ENCODE measurements around the gene PTPRF. TPM values are rescaled to one million over a fixed set of nuclear protein-coding genes. Genes with fewer than 3 reads are reported as not detected.

Gene PTPRF
- total RNA-seq, 1 donor from 2014 or later: 145 TPM

DNA sequence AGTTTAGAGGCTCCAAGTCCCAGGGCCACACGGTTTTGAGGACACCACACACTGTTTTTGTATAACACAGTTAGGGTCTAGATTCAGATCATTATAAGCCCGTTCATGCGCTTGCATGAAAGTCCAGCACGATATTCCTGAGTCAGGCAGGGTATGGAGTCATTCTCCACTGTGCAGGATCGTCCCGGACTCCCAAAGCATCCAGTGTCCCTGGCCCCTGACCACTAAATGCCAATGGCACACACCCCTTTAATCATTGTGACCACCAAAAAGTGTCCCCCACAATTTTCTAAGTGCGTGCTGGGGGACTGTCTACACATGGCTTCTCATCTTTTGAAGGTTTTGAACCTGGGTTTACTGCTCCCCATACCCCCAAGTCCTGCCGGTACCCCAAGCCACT, 27.1 kb upstream of the PTPRF start:
- Mint-ChIP-seq H3K4me3 (ENCODE audit: unreplicated experiment) (no peak overlapping the region), H3K36me3 (ENCODE audit: low read depth, unreplicated experiment) (peaks cover 4% of the 10 kb centered on the region), H3K4me1 (ENCODE audit: unreplicated experiment) (no peaks in the 10 kb centered on the region), H3K27ac (ENCODE audit: unreplicated experiment) (no peak overlapping the region), H3K9me3 (ENCODE audit: unreplicated experiment) (no peaks in the 10 kb centered on the region), H3K27me3 (ENCODE audit: unreplicated experiment) (peaks cover 3% of the 10 kb centered on the region)
- TF ChIP-seq, protein P1, sequence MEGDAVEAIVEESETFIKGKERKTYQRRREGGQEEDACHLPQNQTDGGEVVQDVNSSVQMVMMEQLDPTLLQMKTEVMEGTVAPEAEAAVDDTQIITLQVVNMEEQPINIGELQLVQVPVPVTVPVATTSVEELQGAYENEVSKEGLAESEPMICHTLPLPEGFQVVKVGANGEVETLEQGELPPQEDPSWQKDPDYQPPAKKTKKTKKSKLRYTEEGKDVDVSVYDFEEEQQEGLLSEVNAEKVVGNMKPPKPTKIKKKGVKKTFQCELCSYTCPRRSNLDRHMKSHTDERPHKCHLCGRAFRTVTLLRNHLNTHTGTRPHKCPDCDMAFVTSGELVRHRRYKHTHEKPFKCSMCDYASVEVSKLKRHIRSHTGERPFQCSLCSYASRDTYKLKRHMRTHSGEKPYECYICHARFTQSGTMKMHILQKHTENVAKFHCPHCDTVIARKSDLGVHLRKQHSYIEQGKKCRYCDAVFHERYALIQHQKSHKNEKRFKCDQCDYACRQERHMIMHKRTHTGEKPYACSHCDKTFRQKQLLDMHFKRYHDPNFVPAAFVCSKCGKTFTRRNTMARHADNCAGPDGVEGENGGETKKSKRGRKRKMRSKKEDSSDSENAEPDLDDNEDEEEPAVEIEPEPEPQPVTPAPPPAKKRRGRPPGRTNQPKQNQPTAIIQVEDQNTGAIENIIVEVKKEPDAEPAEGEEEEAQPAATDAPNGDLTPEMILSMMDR (IDR thresholded peaks at IDR 0.05; ENCODE audit: unreplicated experiment): no peak
- DNase-seq (ENCODE audit: low spot score): no peak

DNA sequence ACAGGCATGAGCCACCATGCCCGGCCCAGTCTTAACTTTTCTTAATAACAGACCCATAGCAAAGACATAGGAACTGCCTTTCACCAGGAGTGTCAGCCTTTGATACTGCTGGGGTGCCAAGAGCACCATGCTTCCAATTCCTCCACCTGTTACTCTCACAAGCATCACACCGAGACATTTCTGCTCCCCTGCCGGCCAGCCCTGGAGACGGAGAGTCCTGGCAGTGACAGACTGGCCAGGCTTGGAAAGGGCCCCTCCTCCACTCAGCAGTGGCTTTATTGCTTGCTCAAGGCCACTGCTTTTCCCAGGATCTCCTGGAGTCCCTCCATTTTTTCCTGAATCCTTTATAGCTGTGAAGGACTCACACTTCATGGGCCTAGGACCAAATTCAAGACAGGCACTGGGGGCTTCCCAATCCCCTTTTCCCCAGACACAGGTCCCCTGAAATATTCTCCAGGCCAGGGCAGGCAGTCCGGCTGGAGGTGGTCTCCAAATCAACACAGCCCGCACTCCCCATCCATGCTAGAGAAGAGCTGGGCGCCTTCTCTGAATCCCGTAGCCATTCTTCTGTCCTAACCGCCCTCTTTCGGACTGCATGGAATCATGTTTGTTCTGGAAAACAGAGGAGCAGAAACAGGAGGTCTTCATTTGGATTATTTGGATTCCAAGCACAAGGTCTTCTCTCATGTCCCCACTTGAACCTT, 25.5 kb upstream of the PTPRF start:
- H3K27ac Mint-ChIP-seq (ENCODE audit: unreplicated experiment): no peak overlapping the region

DNA sequence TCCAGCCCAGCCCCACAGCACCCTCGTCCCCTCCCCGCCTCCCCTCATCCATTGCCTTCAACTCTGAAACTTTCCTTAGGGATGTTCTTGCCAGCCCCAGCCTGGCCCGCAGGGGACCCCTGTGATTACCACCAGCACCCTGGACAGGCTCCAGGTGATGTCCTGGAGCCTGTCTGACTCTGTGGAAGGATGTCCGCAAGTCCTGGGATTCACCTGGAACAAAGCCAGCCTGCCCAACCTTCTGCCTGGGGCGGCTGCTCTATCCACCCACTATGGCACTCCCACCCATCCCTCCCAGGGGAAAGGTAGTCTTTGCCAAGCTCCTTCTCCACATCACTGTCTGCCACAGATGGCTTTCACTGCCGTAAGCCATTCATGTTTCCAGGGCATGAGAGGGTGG, 24.4 kb upstream of the PTPRF start:
- Mint-ChIP-seq H3K4me1 (ENCODE audit: unreplicated experiment) (no peaks in the 10 kb centered on the region), H3K27me3 (ENCODE audit: unreplicated experiment) (peaks cover 4% of the 10 kb centered on the region), H3K27ac (ENCODE audit: unreplicated experiment) (no peak overlapping the region), H3K36me3 (ENCODE audit: low read depth, unreplicated experiment) (peaks cover 4% of the 10 kb centered on the region), H3K9me3 (ENCODE audit: unreplicated experiment) (no peaks in the 10 kb centered on the region), H3K4me3 (ENCODE audit: unreplicated experiment) (no peak overlapping the region)
- no peak for DNase-seq (ENCODE audit: low spot score)
- TF ChIP-seq, protein P1 (IDR thresholded peaks at IDR 0.05; ENCODE audit: unreplicated experiment): no peak

More for the DNA sequence above, 25.5 kb upstream of the PTPRF start:
- Mint-ChIP-seq H3K4me3 (ENCODE audit: unreplicated experiment) (no peak overlapping the region), H3K36me3 (ENCODE audit: low read depth, unreplicated experiment) (peaks cover 4% of the 10 kb centered on the region), H3K9me3 (ENCODE audit: unreplicated experiment) (no peaks in the 10 kb centered on the region), H3K4me1 (ENCODE audit: unreplicated experiment) (no peaks in the 10 kb centered on the region), H3K27me3 (ENCODE audit: unreplicated experiment) (peaks cover 3% of the 10 kb centered on the region)
- TF ChIP-seq, protein P1 (IDR thresholded peaks at IDR 0.05; ENCODE audit: unreplicated experiment): no peak
- no peak for DNase-seq (ENCODE audit: low spot score)

DNA sequence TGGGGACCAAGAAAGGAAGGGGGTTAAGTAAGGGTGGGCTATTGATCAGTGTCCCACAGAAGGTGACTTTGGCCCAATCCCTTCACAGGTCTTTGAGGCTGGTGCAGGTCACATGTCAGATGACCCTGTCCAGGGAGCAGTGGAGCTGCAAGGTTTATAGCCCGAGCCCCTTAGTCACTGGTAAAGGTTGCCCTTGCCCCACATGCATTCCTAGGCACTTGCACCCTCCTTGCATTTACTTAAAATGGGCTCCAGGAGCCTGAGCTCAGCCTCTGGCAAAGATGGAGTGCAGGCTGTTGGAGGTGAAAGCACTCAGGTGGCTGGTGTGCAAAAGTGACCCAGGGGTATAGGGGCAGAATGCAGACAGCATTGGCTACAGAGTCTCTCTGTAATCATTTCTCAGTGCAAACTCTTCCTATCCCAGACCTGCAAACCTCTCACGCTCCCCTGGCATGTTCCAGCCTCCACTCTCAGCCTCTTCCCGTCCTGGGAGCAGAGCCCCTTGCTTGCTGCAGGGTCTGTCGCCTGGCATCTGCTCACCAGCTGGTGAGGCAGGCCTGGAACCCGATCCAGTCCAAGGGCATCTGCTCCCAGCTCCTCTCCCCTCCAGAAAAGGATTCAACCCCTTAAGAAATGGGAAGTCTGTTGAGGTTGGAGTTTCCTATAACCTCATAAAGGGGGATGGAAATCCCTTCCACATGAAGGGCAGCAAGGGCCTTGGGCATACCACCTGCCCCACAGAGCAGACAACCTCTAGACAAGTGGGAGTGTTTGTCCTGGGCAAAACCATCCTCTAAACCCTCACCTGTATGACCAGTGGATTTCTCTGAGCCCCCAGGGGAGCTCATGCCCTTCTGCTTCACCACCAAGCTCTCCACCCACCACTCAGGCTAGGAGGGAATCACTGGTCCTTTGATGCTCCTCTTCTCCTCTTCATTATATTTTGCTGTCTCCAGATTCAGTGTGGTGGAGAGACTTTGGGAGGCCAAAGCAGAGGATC, 23.1 kb upstream of the PTPRF start:
- peaks cover 4% of the 10 kb centered on the region for H3K36me3 Mint-ChIP-seq (ENCODE audit: low read depth, unreplicated experiment)
- TF ChIP-seq, protein P1 (IDR thresholded peaks at IDR 0.05; ENCODE audit: unreplicated experiment): no peak
- DNase-seq (ENCODE audit: low spot score): no peak
- H3K9me3 Mint-ChIP-seq (ENCODE audit: unreplicated experiment): no peaks in the 10 kb centered on the region
- H3K27me3 Mint-ChIP-seq (ENCODE audit: unreplicated experiment): peaks cover 6% of the 10 kb centered on the region
- no peak overlapping the region for H3K4me3 Mint-ChIP-seq (ENCODE audit: unreplicated experiment)
- no peak overlapping the region for H3K27ac Mint-ChIP-seq (ENCODE audit: unreplicated experiment)
- H3K4me1 Mint-ChIP-seq (ENCODE audit: unreplicated experiment): no peaks in the 10 kb centered on the region
